Measurements from ENCODE around the gene NFIX. TPM values are rescaled to one million over a fixed set of nuclear protein-coding genes. Genes with fewer than 3 reads are reported as not detected.

The NFIX gene
- total and polyA plus RNA-seq, 2 of the 13 experiments (the other 11 are each of a cell fraction or from before 2014, with no cell fraction given) = 3.4 to 5.4 TPM

DNA sequence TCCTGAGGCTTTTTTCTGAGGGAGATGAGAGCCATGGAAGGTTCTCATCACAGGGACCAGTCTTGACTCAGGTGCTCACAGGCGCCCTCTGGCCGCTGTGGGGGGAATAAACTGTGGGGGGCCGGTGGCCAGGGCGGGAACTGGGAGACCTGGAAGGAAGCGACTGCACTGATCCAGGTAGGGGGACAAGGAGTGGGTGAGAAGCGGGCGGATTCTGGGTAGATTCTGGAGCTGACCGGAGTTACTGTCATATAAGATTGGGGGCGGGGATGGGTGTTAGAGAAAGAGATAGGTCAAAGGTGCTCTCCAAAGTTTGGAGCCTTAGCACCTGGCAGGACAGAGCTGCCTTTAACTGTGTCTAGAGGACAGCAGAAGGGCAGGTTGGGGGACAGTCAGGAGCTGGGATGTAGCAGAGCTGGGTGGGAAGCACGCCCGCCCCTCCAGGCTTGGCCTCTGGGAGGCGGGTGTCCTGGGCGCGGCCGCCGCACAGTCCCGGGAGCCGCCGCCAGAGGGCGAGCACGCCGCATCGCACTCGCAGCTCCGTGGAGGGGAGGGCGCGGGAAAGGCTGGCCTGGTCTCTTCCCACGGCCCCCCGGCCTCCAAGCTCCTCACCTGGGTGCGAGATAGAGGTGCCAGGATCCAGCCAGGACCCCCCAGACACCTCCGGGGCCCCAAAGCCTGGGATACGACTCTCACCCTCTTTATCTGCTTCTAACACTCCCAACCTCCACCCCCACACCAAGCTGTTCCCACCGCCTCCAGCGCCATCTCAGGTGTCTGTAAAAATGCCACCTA is 30.1 kb upstream of the NFIX start (continued):
- no peak for TF ChIP-seq FOXA1 (IDR thresholded peaks at IDR 0.05)
- 0 out of 2 replicates have a peak, but pooled peaks have one; percentile 14 for TF ChIP-seq FOXA1 (CRISPR knock-in tag; IDR thresholded peaks at IDR 0.05)
- TF ChIP-seq, protein P1, sequence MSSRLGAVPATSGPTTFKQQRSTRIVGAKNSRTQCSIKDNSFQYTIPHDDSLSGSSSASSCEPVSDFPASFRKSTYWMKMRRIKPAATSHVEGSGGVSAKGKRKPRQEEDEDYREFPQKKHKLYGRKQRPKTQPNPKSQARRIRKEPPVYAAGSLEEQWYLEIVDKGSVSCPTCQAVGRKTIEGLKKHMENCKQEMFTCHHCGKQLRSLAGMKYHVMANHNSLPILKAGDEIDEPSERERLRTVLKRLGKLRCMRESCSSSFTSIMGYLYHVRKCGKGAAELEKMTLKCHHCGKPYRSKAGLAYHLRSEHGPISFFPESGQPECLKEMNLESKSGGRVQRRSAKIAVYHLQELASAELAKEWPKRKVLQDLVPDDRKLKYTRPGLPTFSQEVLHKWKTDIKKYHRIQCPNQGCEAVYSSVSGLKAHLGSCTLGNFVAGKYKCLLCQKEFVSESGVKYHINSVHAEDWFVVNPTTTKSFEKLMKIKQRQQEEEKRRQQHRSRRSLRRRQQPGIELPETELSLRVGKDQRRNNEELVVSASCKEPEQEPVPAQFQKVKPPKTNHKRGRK (CRISPR knock-in tag; IDR thresholded peaks at IDR 0.05) = no peak
- TF ChIP-seq TEAD3 (CRISPR knock-in tag; optimal IDR thresholded peaks at IDR 0.05; ENCODE audit: borderline replicate concordance) = peak; percentile 44
- peak; percentile 80 for TF ChIP-seq ZMYM3 (CRISPR knock-in tag; IDR thresholded peaks at IDR 0.05)
- TF ChIP-seq RBM22 (optimal IDR thresholded peaks at IDR 0.05; ENCODE audit: low read length) = no peak
- peak; percentile 45; the same call in 1 of the 2 replicates for TF ChIP-seq ZFY (CRISPR knock-in tag; IDR thresholded peaks at IDR 0.05)
- no peak for TF ChIP-seq HOXA9 (CRISPR knock-in tag; IDR thresholded peaks at IDR 0.05; ENCODE audit: borderline replicate concordance)
- TF ChIP-seq, protein P2, sequence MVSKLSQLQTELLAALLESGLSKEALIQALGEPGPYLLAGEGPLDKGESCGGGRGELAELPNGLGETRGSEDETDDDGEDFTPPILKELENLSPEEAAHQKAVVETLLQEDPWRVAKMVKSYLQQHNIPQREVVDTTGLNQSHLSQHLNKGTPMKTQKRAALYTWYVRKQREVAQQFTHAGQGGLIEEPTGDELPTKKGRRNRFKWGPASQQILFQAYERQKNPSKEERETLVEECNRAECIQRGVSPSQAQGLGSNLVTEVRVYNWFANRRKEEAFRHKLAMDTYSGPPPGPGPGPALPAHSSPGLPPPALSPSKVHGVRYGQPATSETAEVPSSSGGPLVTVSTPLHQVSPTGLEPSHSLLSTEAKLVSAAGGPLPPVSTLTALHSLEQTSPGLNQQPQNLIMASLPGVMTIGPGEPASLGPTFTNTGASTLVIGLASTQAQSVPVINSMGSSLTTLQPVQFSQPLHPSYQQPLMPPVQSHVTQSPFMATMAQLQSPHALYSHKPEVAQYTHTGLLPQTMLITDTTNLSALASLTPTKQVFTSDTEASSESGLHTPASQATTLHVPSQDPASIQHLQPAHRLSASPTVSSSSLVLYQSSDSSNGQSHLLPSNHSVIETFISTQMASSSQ (IDR thresholded peaks at IDR 0.05; ENCODE audit: low read depth) = no peak
- TF ChIP-seq, protein P2 (CRISPR knock-in tag; IDR thresholded peaks at IDR 0.05; ENCODE audit: borderline replicate concordance) = no peak
- TF ChIP-seq, protein P3, sequence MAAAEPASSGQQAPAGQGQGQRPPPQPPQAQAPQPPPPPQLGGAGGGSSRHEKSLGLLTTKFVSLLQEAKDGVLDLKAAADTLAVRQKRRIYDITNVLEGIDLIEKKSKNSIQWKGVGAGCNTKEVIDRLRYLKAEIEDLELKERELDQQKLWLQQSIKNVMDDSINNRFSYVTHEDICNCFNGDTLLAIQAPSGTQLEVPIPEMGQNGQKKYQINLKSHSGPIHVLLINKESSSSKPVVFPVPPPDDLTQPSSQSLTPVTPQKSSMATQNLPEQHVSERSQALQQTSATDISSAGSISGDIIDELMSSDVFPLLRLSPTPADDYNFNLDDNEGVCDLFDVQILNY (CRISPR knock-in tag; conservative IDR thresholded peaks at IDR 0.05) = no peak; the same call in 1 of the 2 replicates
- peak; percentile 23; the same call in 1 of the 2 replicates for TF ChIP-seq ATF7-NPFF (CRISPR knock-in tag; IDR thresholded peaks at IDR 0.05; ENCODE audit: low read depth)
- no peak for TF ChIP-seq ZBTB8A (CRISPR knock-in tag; IDR thresholded peaks at IDR 0.05; ENCODE audit: borderline replicate concordance, low read depth)
- TF ChIP-seq REPIN1 (CRISPR knock-in tag; IDR thresholded peaks at IDR 0.05; ENCODE audit: borderline replicate concordance, low read depth) = 0 out of 2 replicates have a peak, but pooled peaks have one; percentile 28
- TF ChIP-seq MXD4 (CRISPR knock-in tag; IDR thresholded peaks at IDR 0.05) = no peak
- TF ChIP-seq, protein P4, sequence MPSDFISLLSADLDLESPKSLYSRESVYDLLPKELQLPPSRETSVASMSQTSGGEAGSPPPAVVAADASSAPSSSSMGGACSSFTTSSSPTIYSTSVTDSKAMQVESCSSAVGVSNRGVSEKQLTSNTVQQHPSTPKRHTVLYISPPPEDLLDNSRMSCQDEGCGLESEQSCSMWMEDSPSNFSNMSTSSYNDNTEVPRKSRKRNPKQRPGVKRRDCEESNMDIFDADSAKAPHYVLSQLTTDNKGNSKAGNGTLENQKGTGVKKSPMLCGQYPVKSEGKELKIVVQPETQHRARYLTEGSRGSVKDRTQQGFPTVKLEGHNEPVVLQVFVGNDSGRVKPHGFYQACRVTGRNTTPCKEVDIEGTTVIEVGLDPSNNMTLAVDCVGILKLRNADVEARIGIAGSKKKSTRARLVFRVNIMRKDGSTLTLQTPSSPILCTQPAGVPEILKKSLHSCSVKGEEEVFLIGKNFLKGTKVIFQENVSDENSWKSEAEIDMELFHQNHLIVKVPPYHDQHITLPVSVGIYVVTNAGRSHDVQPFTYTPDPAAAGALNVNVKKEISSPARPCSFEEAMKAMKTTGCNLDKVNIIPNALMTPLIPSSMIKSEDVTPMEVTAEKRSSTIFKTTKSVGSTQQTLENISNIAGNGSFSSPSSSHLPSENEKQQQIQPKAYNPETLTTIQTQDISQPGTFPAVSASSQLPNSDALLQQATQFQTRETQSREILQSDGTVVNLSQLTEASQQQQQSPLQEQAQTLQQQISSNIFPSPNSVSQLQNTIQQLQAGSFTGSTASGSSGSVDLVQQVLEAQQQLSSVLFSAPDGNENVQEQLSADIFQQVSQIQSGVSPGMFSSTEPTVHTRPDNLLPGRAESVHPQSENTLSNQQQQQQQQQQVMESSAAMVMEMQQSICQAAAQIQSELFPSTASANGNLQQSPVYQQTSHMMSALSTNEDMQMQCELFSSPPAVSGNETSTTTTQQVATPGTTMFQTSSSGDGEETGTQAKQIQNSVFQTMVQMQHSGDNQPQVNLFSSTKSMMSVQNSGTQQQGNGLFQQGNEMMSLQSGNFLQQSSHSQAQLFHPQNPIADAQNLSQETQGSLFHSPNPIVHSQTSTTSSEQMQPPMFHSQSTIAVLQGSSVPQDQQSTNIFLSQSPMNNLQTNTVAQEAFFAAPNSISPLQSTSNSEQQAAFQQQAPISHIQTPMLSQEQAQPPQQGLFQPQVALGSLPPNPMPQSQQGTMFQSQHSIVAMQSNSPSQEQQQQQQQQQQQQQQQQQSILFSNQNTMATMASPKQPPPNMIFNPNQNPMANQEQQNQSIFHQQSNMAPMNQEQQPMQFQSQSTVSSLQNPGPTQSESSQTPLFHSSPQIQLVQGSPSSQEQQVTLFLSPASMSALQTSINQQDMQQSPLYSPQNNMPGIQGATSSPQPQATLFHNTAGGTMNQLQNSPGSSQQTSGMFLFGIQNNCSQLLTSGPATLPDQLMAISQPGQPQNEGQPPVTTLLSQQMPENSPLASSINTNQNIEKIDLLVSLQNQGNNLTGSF (CRISPR knock-in tag; IDR thresholded peaks at IDR 0.05) = 0 out of 2 replicates have a peak, but pooled peaks have one; percentile 33
